Thyroid gland (tissue), 4 donors: ENCODE measurements around the gene HDAC11.

Experiments
- POLR2A ChIP-seq, 2 donors: fragments of 450-650 bp; IDR thresholded peaks; one replicate each; pipeline ENCODE4 v1.6.1; 2017; ENCODE audit warnings: antibody characterized with exemption in 2 of 2, mild to moderate bottlenecking in 2 of 2, moderate library complexity in 1 of 2
- TF ChIP-seq, protein P1 (sequence below), 6 experiments: fragments of 200-600 bp in 3 of 6; fragments of 450-650 bp in 3 of 6; sonication (generic) in 3 of 6; IDR thresholded peaks; one replicate each; pipeline ENCODE4 v1.5.1; 2016 to 2019; ENCODE audit warnings: antibody characterized with exemption in 6 of 6, mild to moderate bottlenecking in 2 of 6, inconsistent platforms in 1 of 6, moderate library complexity in 1 of 6

DNA sequence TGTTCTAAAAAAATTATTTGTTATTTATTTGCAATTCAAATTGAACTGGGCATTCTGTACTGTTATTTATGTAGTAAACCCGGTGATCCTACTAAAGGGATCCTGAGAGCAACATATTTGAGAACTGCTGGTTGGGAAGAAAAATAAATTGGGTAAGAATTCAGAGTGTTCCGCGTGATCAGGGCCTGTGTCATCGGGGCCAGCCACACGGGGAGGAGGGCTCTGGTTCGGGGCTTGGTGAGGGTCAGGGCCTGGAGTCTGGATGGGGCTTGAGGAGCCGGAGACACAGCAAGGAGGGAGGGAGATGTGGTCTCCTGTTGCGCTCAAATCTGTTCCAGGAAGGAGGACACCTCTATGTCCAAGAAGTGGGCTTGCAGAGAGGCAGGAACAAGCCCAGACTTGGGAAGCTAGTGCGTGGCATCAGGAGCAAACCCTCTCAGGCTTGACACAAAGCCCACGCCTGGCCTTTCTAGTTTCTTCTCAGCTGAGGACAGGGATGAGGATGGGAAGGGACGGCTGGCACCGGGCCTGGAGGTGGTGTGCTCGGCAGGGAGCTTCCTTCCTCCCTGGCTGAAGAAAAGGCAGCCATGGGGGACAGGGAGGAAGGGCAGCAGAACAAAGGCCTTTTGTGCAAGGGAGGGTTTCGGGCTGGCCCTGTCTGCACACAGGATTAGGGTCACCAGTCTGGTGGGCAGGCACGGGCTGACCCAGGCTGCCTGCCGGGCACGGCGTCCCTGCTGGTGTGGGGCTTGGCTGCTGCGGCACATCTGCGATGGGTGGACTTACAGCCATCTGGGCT is 45.9 kb downstream of the HDAC11 start:
- TF ChIP-seq, protein P1, sequence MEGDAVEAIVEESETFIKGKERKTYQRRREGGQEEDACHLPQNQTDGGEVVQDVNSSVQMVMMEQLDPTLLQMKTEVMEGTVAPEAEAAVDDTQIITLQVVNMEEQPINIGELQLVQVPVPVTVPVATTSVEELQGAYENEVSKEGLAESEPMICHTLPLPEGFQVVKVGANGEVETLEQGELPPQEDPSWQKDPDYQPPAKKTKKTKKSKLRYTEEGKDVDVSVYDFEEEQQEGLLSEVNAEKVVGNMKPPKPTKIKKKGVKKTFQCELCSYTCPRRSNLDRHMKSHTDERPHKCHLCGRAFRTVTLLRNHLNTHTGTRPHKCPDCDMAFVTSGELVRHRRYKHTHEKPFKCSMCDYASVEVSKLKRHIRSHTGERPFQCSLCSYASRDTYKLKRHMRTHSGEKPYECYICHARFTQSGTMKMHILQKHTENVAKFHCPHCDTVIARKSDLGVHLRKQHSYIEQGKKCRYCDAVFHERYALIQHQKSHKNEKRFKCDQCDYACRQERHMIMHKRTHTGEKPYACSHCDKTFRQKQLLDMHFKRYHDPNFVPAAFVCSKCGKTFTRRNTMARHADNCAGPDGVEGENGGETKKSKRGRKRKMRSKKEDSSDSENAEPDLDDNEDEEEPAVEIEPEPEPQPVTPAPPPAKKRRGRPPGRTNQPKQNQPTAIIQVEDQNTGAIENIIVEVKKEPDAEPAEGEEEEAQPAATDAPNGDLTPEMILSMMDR (IDR thresholded peaks at IDR 0.05): no peak
- no peak for TF ChIP-seq POLR2A (IDR thresholded peaks at IDR 0.05)
